GM13977 (cell line): ENCODE data around the gene AMIGO2.
A peak's percentile ranks its signal among the peaks of the same experiment; 100 is the strongest.

Experiments
- DNase-seq: peaks from one replicate; pipeline ENCODE4 v3.0.0; 2012; ENCODE audit warnings: low spot score
- CTCF ChIP-seq: IDR thresholded peaks from 2 replicates; pipeline ENCODE4 v1.5.1; 2012; ENCODE audit warnings: mild to moderate bottlenecking, control low read depth; ENCODE audit not compliant: insufficient read depth; ENCODE audit errors: extremely low read depth, missing control alignments
- in situ Hi-C: fragments of 300-500 bp; cut with MboI; formaldehyde crosslinking; loops from one replicate; pipeline ENCODE4 v1.12.0; 2022; ENCODE audit warnings: low sequenced_read_pairs, low pct_unique_long_range_greater_than_20kb, mixed read lengths, inconsistent platforms; ENCODE audit not compliant: unreplicated experiment

AMIGO2 gene

GRCh38 chr12:47088021-47088944, 8.5 kb upstream of the AMIGO2 start:
- in situ Hi-C loops = no loop called here
- no peak for TF ChIP-seq CTCF
- no peak for DNase-seq

GRCh38 chr12:47087088-47087688, 7.4 kb upstream of the AMIGO2 start:
- no peak for DNase-seq
- TF ChIP-seq CTCF = no peak
- in situ Hi-C loops = no loop called here

- TF ChIP-seq CTCF = no peak
- peak; percentile 21 for DNase-seq
- in situ Hi-C loops = no loop called here
These were observed 6.1 kb upstream of the AMIGO2 start for GRCh38 chr12:47085815-47086252.

GRCh38 chr12:47084172-47084571, 4.4 kb upstream of the AMIGO2 start:
- no peak for DNase-seq
- TF ChIP-seq CTCF = no peak
- in situ Hi-C loops = no loop called here

- DNase-seq = no peak
- in situ Hi-C loops = no loop called here
These were observed 3.2 kb upstream of the AMIGO2 start for GRCh38 chr12:47082796-47083621.

More at GRCh38 chr12:47082796-47083621, 3.2 kb upstream of the AMIGO2 start:
- TF ChIP-seq CTCF = no peak
